CD14-positive monocyte (primary cell): ENCODE measurements around the gene AOAH. TPM values are rescaled to one million over a fixed set of nuclear protein-coding genes. Genes with fewer than 3 reads are reported as not detected.
A peak's percentile ranks its signal among the peaks of the same experiment; 100 is the strongest.

Experiments
- DNase-seq, 3 donors: peaks; one replicate each; pipeline ENCODE4 v3.0.0-alpha.2; 2011 to 2022
- H2AFZ ChIP-seq: 2 replicates; pipeline ENCODE4 v1.6.0; 2012; ENCODE audit warnings: mild to moderate bottlenecking, low read depth, low read length, inconsistent platforms; ENCODE audit not compliant: insufficient read depth, poor library complexity, severe bottlenecking
- H3K27ac ChIP-seq, 2 donors: 1 replicate in 1 of 2; 2 replicates in 1 of 2; pipeline ENCODE4 v1.5.1; 2012 to 2013; ENCODE audit warnings: low read length in 2 of 2, control low read depth in 1 of 2, inconsistent platforms in 1 of 2, low read depth in 1 of 2, mild to moderate bottlenecking in 1 of 2
- H3K27me3 ChIP-seq, 2 donors: one replicate each; pipeline versions ENCODE4 v1.6.0 to v1.6.1; 2011 to 2013; ENCODE audit warnings: low read length in 2 of 2; ENCODE audit not compliant: control insufficient read depth in 2 of 2, insufficient read depth in 2 of 2
- H3K36me3 ChIP-seq, 2 donors: replicated peaks in 1 of 2; 1 replicate in 1 of 2; 2 replicates in 1 of 2; pipeline versions ENCODE4 v1.5.1 to v1.6.1; 2012 to 2013; ENCODE audit warnings: low read length in 2 of 2, control low read depth in 1 of 2, inconsistent platforms in 1 of 2, mild to moderate bottlenecking in 1 of 2; ENCODE audit not compliant: insufficient read depth in 2 of 2, control insufficient read depth in 1 of 2
- H3K4me1 ChIP-seq, 2 donors: 1 replicate in 1 of 2; 2 replicates in 1 of 2; pipeline versions ENCODE4 v1.5.1 to v1.6.1; 2012 to 2013; ENCODE audit warnings: low read length in 2 of 2, control low read depth in 1 of 2, inconsistent platforms in 1 of 2, mild to moderate bottlenecking in 1 of 2, moderate library complexity in 1 of 2; ENCODE audit not compliant: insufficient read depth in 2 of 2, control insufficient read depth in 1 of 2
- H3K4me2 ChIP-seq: replicated peaks from 2 replicates; pipeline ENCODE3; 2012; ENCODE audit warnings: low read length, moderate library complexity, mild to moderate bottlenecking; ENCODE audit not compliant: poor library complexity, severe bottlenecking; ENCODE audit errors: extremely low read depth
- H3K4me3 ChIP-seq, 3 experiments: fragments of 200-600 bp in 1 of 3; sonication (generic) in 1 of 3; replicated peaks in 1 of 3; 1 replicate in 2 of 3; 2 replicates in 1 of 3; pipeline ENCODE4 v1.5.1; 2011 to 2013; ENCODE audit warnings: low read length in 3 of 3, mild to moderate bottlenecking in 3 of 3, control low read depth in 2 of 3, low read depth in 2 of 3, inconsistent platforms in 1 of 3, moderate library complexity in 1 of 3
- H3K79me2 ChIP-seq: 2 replicates; pipeline ENCODE4 v1.6.0; 2012; ENCODE audit warnings: mild to moderate bottlenecking, control low read depth, inconsistent platforms, low read length, moderate library complexity; ENCODE audit not compliant: insufficient read depth
- H3K9ac ChIP-seq: 2 replicates; pipeline ENCODE4 v1.6.0; 2017; ENCODE audit warnings: low read length, mild to moderate bottlenecking; ENCODE audit not compliant: insufficient read depth, poor library complexity, severe bottlenecking
- H3K9me3 ChIP-seq, 2 donors: replicated peaks in 1 of 2; 1 replicate in 1 of 2; 2 replicates in 1 of 2; pipeline versions ENCODE4 v1.5.1 to v1.6.1; 2012 to 2013; ENCODE audit warnings: low read length in 2 of 2, control low read depth in 1 of 2; ENCODE audit not compliant: control insufficient read depth in 1 of 2, insufficient read depth in 1 of 2
- H4K20me1 ChIP-seq: 2 replicates; pipeline ENCODE4 v1.6.0; 2012; ENCODE audit warnings: mild to moderate bottlenecking, low read length, control low read depth, moderate library complexity; ENCODE audit not compliant: insufficient read depth
- H3K27ac Mint-ChIP-seq, 7 donors: one replicate each; pipeline ENCODE4 v1.8.0; 2020; ENCODE audit warnings: mild to moderate bottlenecking in 7 of 7, mixed read lengths in 7 of 7, moderate library complexity in 6 of 7, inconsistent platforms in 2 of 7
- H3K27me3 Mint-ChIP-seq, 3 donors: one replicate each; pipeline ENCODE4 v1.8.0; 2021 to 2022; ENCODE audit warnings: low read depth in 3 of 3, mild to moderate bottlenecking in 3 of 3, mixed read lengths in 3 of 3, moderate library complexity in 3 of 3, inconsistent platforms in 1 of 3
- H3K36me3 Mint-ChIP-seq, 2 donors: one replicate each; pipeline ENCODE4 v1.8.0; 2020; ENCODE audit warnings: mixed read lengths in 2 of 2, inconsistent platforms in 1 of 2, mild to moderate bottlenecking in 1 of 2
- H3K4me1 Mint-ChIP-seq: one replicate; pipeline ENCODE4 v1.8.0; 2020; ENCODE audit warnings: mild to moderate bottlenecking, mixed read lengths
- H3K4me3 Mint-ChIP-seq, 2 donors: one replicate each; pipeline ENCODE4 v1.8.0; 2020; ENCODE audit warnings: mild to moderate bottlenecking in 2 of 2, mixed read lengths in 2 of 2, moderate library complexity in 1 of 2
- H3K9me3 Mint-ChIP-seq, 7 donors: one replicate each; pipeline ENCODE4 v1.8.0; 2020 to 2022; ENCODE audit warnings: mixed read lengths in 7 of 7, mild to moderate bottlenecking in 6 of 7, moderate library complexity in 6 of 7, inconsistent platforms in 2 of 7
- WGBS: methylation state at CpG from one replicate; pipeline ENCODE4 v1.1.5; 2013; ENCODE audit warnings: missing lambda C conversion rate; ENCODE audit not compliant: insufficient coverage; 5-methylcytosine and 5-hydroxymethylcytosine counted together
- intact Hi-C, 2 donors: fragments of 100-400 bp; cut with micrococcal nuclease; formaldehyde crosslinking; loops; one replicate each; pipeline versions ENCODE4 v1.15.0 to v1.15.1; 2023
- polyA plus RNA-seq, 3 donors: library from polyadenylated mRNA; depleted of rRNA in 1 of 3; unstranded in 2 of 3; stranded (reverse) in 1 of 3; fragments of 300-500 nt in 2 of 3; fragments of >200 nt in 1 of 3; fragmentation: Illumina TruSeq in 2 of 3; gene quantifications; 1 replicate in 2 of 3; 2 replicates in 1 of 3; pipeline ENCODE4 v1.2.3, GENCODE V29; 2012 to 2021
- TF ChIP-seq, protein P1 (sequence below): fragments of 200-600 bp; IDR thresholded peaks from one replicate; pipeline ENCODE4 v1.8.0; 2022; ENCODE audit warnings: antibody characterized with exemption, mild to moderate bottlenecking

The AOAH gene
- polyA plus RNA-seq, 3 donors: 305 to 467 (median 349) TPM

DNA sequence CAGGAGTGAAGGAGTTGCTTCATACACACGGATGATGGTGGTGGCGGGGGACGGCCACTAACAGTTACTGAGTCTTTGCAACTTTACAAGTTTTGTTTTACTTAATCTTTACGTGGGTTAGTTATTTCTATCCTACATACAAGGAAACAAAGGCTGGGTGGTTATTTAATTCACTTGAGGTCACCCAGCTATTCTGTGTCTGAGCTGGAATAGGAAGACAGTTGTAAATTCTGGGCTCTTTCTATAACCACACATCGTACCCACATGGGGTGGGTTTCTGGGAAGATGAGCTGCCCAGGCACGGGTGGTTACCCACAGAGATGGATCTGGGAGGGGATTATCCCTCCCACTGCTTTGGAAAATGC is 196.8 kb downstream of the AOAH start:
- 0% methylated on average over 1 of the region's 6 CpGs for WGBS
- H3K27me3 Mint-ChIP-seq: no peaks in the 10 kb centered on the region
- H4K20me1 ChIP-seq: peaks cover 66% of the 10 kb centered on the region
- H3K27ac Mint-ChIP-seq: peak overlapping the region in 2 of 7 donors; percentile 54 to 57
- no peak overlapping the region for H3K4me3 Mint-ChIP-seq
- no peak overlapping the region for H3K4me3 ChIP-seq
- H3K9me3 Mint-ChIP-seq: no peaks in the 10 kb centered on the region
- H3K4me2 ChIP-seq: no peak overlapping the region
- H3K27ac ChIP-seq: peak overlapping the region in 1 of 2 donors; percentile 26
- DNase-seq: no peak
- no peaks in the 10 kb centered on the region for H3K9me3 ChIP-seq
- H3K36me3 Mint-ChIP-seq: peaks cover 75 to 88% of the 10 kb centered on the region in 2 donors
- intact Hi-C loops: no loop called here
- H3K4me1 ChIP-seq: no peaks in the 10 kb centered on the region
- H3K36me3 ChIP-seq: peaks cover 96 to 99% of the 10 kb centered on the region in 2 donors
- TF ChIP-seq, protein P1, sequence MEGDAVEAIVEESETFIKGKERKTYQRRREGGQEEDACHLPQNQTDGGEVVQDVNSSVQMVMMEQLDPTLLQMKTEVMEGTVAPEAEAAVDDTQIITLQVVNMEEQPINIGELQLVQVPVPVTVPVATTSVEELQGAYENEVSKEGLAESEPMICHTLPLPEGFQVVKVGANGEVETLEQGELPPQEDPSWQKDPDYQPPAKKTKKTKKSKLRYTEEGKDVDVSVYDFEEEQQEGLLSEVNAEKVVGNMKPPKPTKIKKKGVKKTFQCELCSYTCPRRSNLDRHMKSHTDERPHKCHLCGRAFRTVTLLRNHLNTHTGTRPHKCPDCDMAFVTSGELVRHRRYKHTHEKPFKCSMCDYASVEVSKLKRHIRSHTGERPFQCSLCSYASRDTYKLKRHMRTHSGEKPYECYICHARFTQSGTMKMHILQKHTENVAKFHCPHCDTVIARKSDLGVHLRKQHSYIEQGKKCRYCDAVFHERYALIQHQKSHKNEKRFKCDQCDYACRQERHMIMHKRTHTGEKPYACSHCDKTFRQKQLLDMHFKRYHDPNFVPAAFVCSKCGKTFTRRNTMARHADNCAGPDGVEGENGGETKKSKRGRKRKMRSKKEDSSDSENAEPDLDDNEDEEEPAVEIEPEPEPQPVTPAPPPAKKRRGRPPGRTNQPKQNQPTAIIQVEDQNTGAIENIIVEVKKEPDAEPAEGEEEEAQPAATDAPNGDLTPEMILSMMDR: no peak
- no peaks in the 10 kb centered on the region for H3K27me3 ChIP-seq
- no peaks in the 10 kb centered on the region for H3K79me2 ChIP-seq
- H2AFZ ChIP-seq: no peak overlapping the region
- H3K9ac ChIP-seq: no peak overlapping the region
- no peaks in the 10 kb centered on the region for H3K4me1 Mint-ChIP-seq

DNA sequence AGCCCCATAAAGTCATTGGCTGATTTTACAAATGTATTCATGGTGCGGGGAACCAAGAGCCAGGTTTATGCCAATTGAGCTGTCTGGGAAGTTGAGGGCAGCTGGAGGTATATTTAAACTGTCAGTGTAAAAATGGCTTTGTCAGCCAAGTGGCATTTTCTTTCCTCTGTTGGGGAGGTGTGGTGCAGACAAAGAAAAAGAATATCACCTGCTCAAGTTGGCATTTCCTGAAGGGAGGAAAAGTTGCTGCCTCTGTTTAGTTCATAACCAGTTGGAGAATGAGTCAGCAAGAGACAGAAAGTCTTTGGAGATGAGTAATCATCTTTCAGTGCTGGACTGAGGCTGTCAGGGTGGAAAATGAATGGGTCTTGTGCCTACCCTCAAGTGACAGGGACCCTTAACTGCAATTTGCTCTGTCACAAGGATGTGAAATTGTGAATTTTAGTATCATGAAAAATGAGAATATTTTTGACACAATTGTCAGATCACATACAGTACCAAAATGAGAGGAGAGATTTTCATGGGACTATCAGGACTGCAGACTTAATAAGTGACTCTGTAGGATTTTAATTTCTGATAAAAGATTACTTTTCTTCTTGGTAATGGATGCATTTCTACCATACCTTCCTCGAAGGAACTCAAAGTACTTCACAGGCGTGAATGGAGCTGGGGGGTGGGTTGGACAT is 197.3 kb downstream of the AOAH start:
- H3K36me3 ChIP-seq: peaks cover 96 to 99% of the 10 kb centered on the region in 2 donors

More for the DNA sequence above, 197.3 kb downstream of the AOAH start:
- Histone ChIP-seq H3K4me3 (no peak overlapping the region), H2AFZ (no peak overlapping the region), H4K20me1 (peaks cover 66% of the 10 kb centered on the region), H3K9me3 (no peaks in the 10 kb centered on the region), H3K9ac (no peak overlapping the region), H3K4me1 (no peaks in the 10 kb centered on the region), H3K79me2 (no peaks in the 10 kb centered on the region), H3K27me3 (no peaks in the 10 kb centered on the region), H3K4me2 (no peak overlapping the region), H3K27ac (peak overlapping the region in 1 of 2 donors; percentile 26)
- intact Hi-C loops: no loop called here
- no peak overlapping the region for H3K4me3 Mint-ChIP-seq
- H3K9me3 Mint-ChIP-seq: no peaks in the 10 kb centered on the region
- H3K27ac Mint-ChIP-seq: peak overlapping the region in 3 of 7 donors; percentile 54 to 70 (median 60)
- peaks cover 80 to 89% of the 10 kb centered on the region in 2 donors for H3K36me3 Mint-ChIP-seq
- H3K27me3 Mint-ChIP-seq: no peaks in the 10 kb centered on the region
- no peak for DNase-seq
- TF ChIP-seq, protein P1: no peak
- WGBS: 100% methylated on average over 1 of the region's 3 CpGs
- H3K4me1 Mint-ChIP-seq: no peaks in the 10 kb centered on the region
